A549 (cell line): Measurements from ENCODE around the gene EPB41L4B. TPM values are rescaled to one million over a fixed set of nuclear protein-coding genes. Genes with fewer than 3 reads are reported as not detected.

ENCODE experiments used
- ATAC-seq, 2 experiments: fragments of 200-7000 bp in 1 of 2; fragments of >200 bp in 1 of 2; cut with Nextera tagmentation in 1 of 2; cut with Tn5 transposase in 1 of 2; 3 replicates each; pipeline versions ENCODE4 v1.8.0 to v1.9.1; 2018 to 2020; ENCODE audit warnings: mild to moderate bottlenecking in 1 of 2, moderate library complexity in 1 of 2
- CTCF ChIA-PET: fragments of 300-600 bp; sonication (Branson Sonifier 250); formaldehyde crosslinking; extraction: SDS; loops from one replicate; lab custom pipeline; 2021; ENCODE audit warnings: antibody characterized with exemption, inconsistent platforms; lab: Yijun Ruan, JAX
- POLR2A ChIA-PET: fragments of 350-600 bp; formaldehyde crosslinking; extraction: SDS; loops from one replicate; lab custom pipeline; 2021; ENCODE audit warnings: antibody characterized with exemption, inconsistent platforms; lab: Yijun Ruan, JAX
- DNase-seq, 2 experiments: peaks; one replicate each; pipeline versions ENCODE4 v3.0.0 to v3.0.0-alpha.2; 2011 to 2016; ENCODE audit warnings: low read depth in 1 of 2, low spot score in 1 of 2
- FAIRE-seq: peaks from 2 replicates; lab custom pipeline; 2011; peaks lifted over from hg19 to GRCh38; lab: Jason Lieb, UNC
- H3K27ac ChIP-seq, 2 experiments: fragments of >200 bp; sonication (Bioruptor Twin); formaldehyde crosslinking; 3 replicates each; pipeline ENCODE4 v1.5.1; 2016 to 2017
- H3K4me1 ChIP-seq: fragments of >200 bp; sonication (Bioruptor Twin); formaldehyde crosslinking; 3 replicates; pipeline ENCODE4 v1.6.1; 2016
- H3K4me2 ChIP-seq: fragments of >200 bp; sonication (Bioruptor Twin); formaldehyde crosslinking; 3 replicates; pipeline ENCODE4 v1.6.1; 2016
- H3K4me3 ChIP-seq: fragments of >200 bp; sonication (Bioruptor Twin); formaldehyde crosslinking; 3 replicates; pipeline ENCODE4 v1.5.1; 2016
- H3K9me3 ChIP-seq: fragments of >200 bp; sonication (Bioruptor Twin); formaldehyde crosslinking; 3 replicates; pipeline ENCODE4 v1.6.1; 2016
- BCL3 ChIP-seq: fragments of >200 bp; sonication (Bioruptor Twin); formaldehyde crosslinking; IDR thresholded peaks from 3 replicates; pipeline ENCODE4 v1.6.1; 2016
- CEBPB ChIP-seq, 2 experiments: fragments of >200 bp in 1 of 2; sonication (Bioruptor Twin) in 1 of 2; formaldehyde crosslinking in 1 of 2; IDR thresholded peaks; 2 replicates each; pipeline ENCODE4 v1.6.1; 2012 to 2016
- CTCF ChIP-seq: fragments of >200 bp; sonication (Bioruptor Twin); formaldehyde crosslinking; IDR thresholded peaks from 3 replicates; pipeline ENCODE4 v1.5.1; 2016
- EHMT2 ChIP-seq: fragments of 200-600 bp; sonication (generic); IDR thresholded peaks from 2 replicates; pipeline ENCODE4 v1.6.1; 2016; ENCODE audit warnings: antibody characterized with exemption, low read depth, mild to moderate bottlenecking, moderate library complexity
- ELK1 ChIP-seq: fragments of 150-350 bp; IDR thresholded peaks from 2 replicates; pipeline ENCODE4 v1.6.1; 2014; ENCODE audit warnings: low read depth, mild to moderate bottlenecking, low read length
- ESRRA ChIP-seq: fragments of 150-350 bp; IDR thresholded peaks from 2 replicates; pipeline ENCODE4 v1.6.1; 2014; ENCODE audit warnings: mild to moderate bottlenecking, low read length, borderline replicate concordance
- FOSB ChIP-seq: fragments of 250-450 bp; sonication (Bioruptor Pico); IDR thresholded peaks from 2 replicates; pipeline ENCODE4 v1.5.0; 2020; ENCODE audit warnings: mild to moderate bottlenecking, moderate library complexity
- FOSL2 ChIP-seq, 2 experiments: fragments of 450-650 bp in 1 of 2; fragments of >200 bp in 1 of 2; sonication (Bioruptor Twin) in 1 of 2; formaldehyde crosslinking; IDR thresholded peaks; 2 replicates each; pipeline versions ENCODE4 v1.5.0 to v1.6.1; 2016 to 2020; ENCODE audit warnings: mild to moderate bottlenecking in 1 of 2, moderate library complexity in 1 of 2
- GATA3 ChIP-seq: IDR thresholded peaks from 2 replicates; pipeline ENCODE4 v1.6.1; 2012; ENCODE audit warnings: borderline replicate concordance
- HOXA7 ChIP-seq: fragments of 250-450 bp; sonication (Bioruptor Pico); IDR thresholded peaks from 2 replicates; pipeline ENCODE4 v1.5.0; 2020; ENCODE audit warnings: mild to moderate bottlenecking, moderate library complexity
- HOXB13 ChIP-seq: fragments of 250-450 bp; sonication (Bioruptor Pico); IDR thresholded peaks from 2 replicates; pipeline ENCODE4 v1.5.0; 2020; ENCODE audit warnings: low read depth, mild to moderate bottlenecking, moderate library complexity
- JUNB ChIP-seq: fragments of >200 bp; sonication (Bioruptor Twin); formaldehyde crosslinking; IDR thresholded peaks from 2 replicates; pipeline ENCODE4 v1.6.1; 2016
- MAFK ChIP-seq: fragments of 450-650 bp; IDR thresholded peaks from 2 replicates; pipeline ENCODE4 v1.6.1; 2014; ENCODE audit not compliant: partially characterized antibody
- MAX ChIP-seq: IDR thresholded peaks from 2 replicates; pipeline ENCODE4 v1.6.1; 2012
- NR3C1 ChIP-seq: fragments of >200 bp; sonication (Bioruptor Twin); formaldehyde crosslinking; IDR thresholded peaks from 3 replicates; pipeline ENCODE4 v1.6.1; 2017
- PBX3 ChIP-seq: IDR thresholded peaks from 2 replicates; pipeline ENCODE4 v1.6.1; 2012
- PHF8 ChIP-seq: fragments of 200-600 bp; sonication (generic); IDR thresholded peaks from 2 replicates; pipeline ENCODE4 v1.6.1; 2016; ENCODE audit warnings: low read depth, mild to moderate bottlenecking, antibody characterized with exemption, moderate library complexity, borderline replicate concordance
- RCOR1 ChIP-seq: fragments of 150-350 bp; IDR thresholded peaks from 2 replicates; pipeline ENCODE4 v1.6.1; 2014; ENCODE audit warnings: antibody characterized with exemption, low read length, low read depth
- REST ChIP-seq: fragments of 200-600 bp; sonication (generic); IDR thresholded peaks from 2 replicates; pipeline ENCODE4 v1.6.1; 2016; ENCODE audit warnings: antibody characterized with exemption, mild to moderate bottlenecking, moderate library complexity
- RFX5 ChIP-seq: fragments of 450-650 bp; IDR thresholded peaks from 2 replicates; pipeline ENCODE4 v1.7.1; 2014; ENCODE audit warnings: antibody characterized with exemption, mild to moderate bottlenecking, moderate library complexity
- RNF2 ChIP-seq: fragments of 200-600 bp; sonication (generic); IDR thresholded peaks from 2 replicates; pipeline ENCODE4 v1.6.1; 2016; ENCODE audit warnings: low read depth, mild to moderate bottlenecking, antibody characterized with exemption, moderate library complexity, borderline replicate concordance
- TFCP2L1 ChIP-seq: fragments of 250-450 bp; sonication (Bioruptor Pico); IDR thresholded peaks from 2 replicates; pipeline ENCODE4 v1.5.0; 2021; ENCODE audit warnings: mild to moderate bottlenecking
- WGBS: methylation state at CpG from one replicate; pipeline ENCODE4 v1.1.6; 2017; ENCODE audit errors: missing lambda C conversion rate; 5-methylcytosine and 5-hydroxymethylcytosine counted together
- polyA plus RNA-seq, 4 experiments: library from polyadenylated mRNA; depleted of rRNA in 3 of 4; stranded (reverse); fragments of >200 nt; fragmentation: RNase III in 1 of 4; extraction: RNeasy Plus Mini Kit Qiagen cat#74134 plus additional on column Dnase treatment in 1 of 4; gene quantifications; 2 replicates in 3 of 4; 3 replicates in 1 of 4; pipeline ENCODE4 v1.2.3, GENCODE V29; 2011 to 2017

EPB41L4B gene
- polyA plus RNA-seq, 2 of the 4 experiments (the other 2 are of a cell fraction): 7.9 to 22.0 TPM

- no peak for TF ChIP-seq FOSL2 (IDR thresholded peaks at IDR 0.05)
- TF ChIP-seq FOSL2 (CRISPR knock-in tag; IDR thresholded peaks at IDR 0.05): no peak
Observed at GRCh38 chr9:109182940-109183798, 137.7 kb downstream of the EPB41L4B start (continued).

- WGBS: 93% methylated on average over 9 of the region's 9 CpGs
- TF ChIP-seq NR3C1 (no peak), PBX3 (no peak), ELK1 (no peak), HOXA7 (CRISPR knock-in tag) (no peak), GATA3 (no peak), JUNB (no peak), PHF8 (no peak), RFX5 (no peak), RNF2 (no peak), CEBPB (IDR thresholded peaks at IDR 0.05) (no peak), CTCF (no peak)
- 0 out of 3 replicates have a peak, but pooled peaks cover 3% of the 10 kb centered on the region for H3K4me1 ChIP-seq
- H3K9me3 ChIP-seq: no peaks in the 10 kb centered on the region
- H3K4me2 ChIP-seq: no peak overlapping the region
- H3K27ac ChIP-seq: no peak overlapping the region
- ChIA-PET POLR2A (no interaction called here), CTCF (interaction anchor here (0.6 to 3.7 kb wide), 54 partner anchors 9 to 339 kb away, joined by 3 to 46 read pairs (median 6); partner anchors contain the start of gene TMEM245)
- no peak for DNase-seq
- ATAC-seq: no peak
- no peak for FAIRE-seq
- no peak overlapping the region for H3K4me3 ChIP-seq
Observed at GRCh38 chr9:109182550-109182939, 138.3 kb downstream of the EPB41L4B start.

- no peak for ATAC-seq
- 16% methylated on average over 1 of the region's 1 CpG for WGBS
- H3K27ac ChIP-seq: no peak overlapping the region
- POLR2A ChIA-PET: no interaction called here
- TF ChIP-seq ESRRA (no peak), EHMT2 (no peak), REST (no peak), RCOR1 (no peak), MAFK (no peak), RNF2 (no peak), PHF8 (no peak), FOSB (CRISPR knock-in tag) (no peak), NR3C1 (no peak), JUNB (no peak), MAX (no peak), HOXB13 (CRISPR knock-in tag) (no peak), TFCP2L1 (CRISPR knock-in tag) (no peak), BCL3 (no peak), ELK1 (no peak)
- H3K4me3 ChIP-seq: no peak overlapping the region
- FAIRE-seq: no peak
- DNase-seq: no peak
- H3K4me1 ChIP-seq: 0 out of 3 replicates have a peak, but pooled peaks cover 3% of the 10 kb centered on the region
- H3K9me3 ChIP-seq: no peaks in the 10 kb centered on the region
- no peak overlapping the region for H3K4me2 ChIP-seq
- CTCF ChIA-PET: interaction anchor here (0.9 to 3.6 kb wide), 4 partner anchors 8 to 140 kb away, joined by 3 to 27 read pairs (median 5); no protein-coding TSS in a partner anchor
Observed at GRCh38 chr9:109181284-109181683, 139.6 kb downstream of the EPB41L4B start.
